Mesothelial cell of epicardium (in vitro differentiated cells): Measurements from ENCODE around the gene NOTCH2. TPM values are rescaled to one million over a fixed set of nuclear protein-coding genes. Genes with fewer than 3 reads are reported as not detected.

Experiments used
- DNase-seq, 2 experiments: peaks; one replicate each; pipeline ENCODE4 v3.0.0; 2021; ENCODE audit warnings: low spot score in 2 of 2; ENCODE audit not compliant: unreplicated experiment in 2 of 2
- H3K27ac Mint-ChIP-seq: 2 replicates; pipeline ENCODE4 v1.8.0; 2021; ENCODE audit warnings: mixed read lengths
- H3K27me3 Mint-ChIP-seq: 2 replicates; pipeline ENCODE4 v1.8.0; 2021; ENCODE audit warnings: low read depth, mixed read lengths
- H3K36me3 Mint-ChIP-seq: 2 replicates; pipeline ENCODE4 v1.8.0; 2021; ENCODE audit warnings: mixed read lengths
- H3K4me1 Mint-ChIP-seq: 2 replicates; pipeline ENCODE4 v1.8.0; 2021; ENCODE audit warnings: mixed read lengths
- H3K4me3 Mint-ChIP-seq: 2 replicates; pipeline ENCODE4 v1.8.0; 2021; ENCODE audit warnings: mild to moderate bottlenecking, moderate library complexity, mixed read lengths
- H3K9me3 Mint-ChIP-seq: 2 replicates; pipeline ENCODE4 v1.8.0; 2021; ENCODE audit warnings: mixed read lengths
- total RNA-seq: library from RNA; stranded (reverse); gene quantifications from 3 replicates; pipeline ENCODE4 v1.2.1, GENCODE V29; 2021
- TF ChIP-seq, protein P1 (sequence below): fragments of 200-600 bp; sonication (generic); IDR thresholded peaks from one replicate; pipeline ENCODE4 v1.5.0; 2021; ENCODE audit warnings: antibody characterized with exemption; ENCODE audit not compliant: unreplicated experiment

The NOTCH2 gene
- total RNA-seq, 1 donor from 2014 or later = 292 TPM

DNA sequence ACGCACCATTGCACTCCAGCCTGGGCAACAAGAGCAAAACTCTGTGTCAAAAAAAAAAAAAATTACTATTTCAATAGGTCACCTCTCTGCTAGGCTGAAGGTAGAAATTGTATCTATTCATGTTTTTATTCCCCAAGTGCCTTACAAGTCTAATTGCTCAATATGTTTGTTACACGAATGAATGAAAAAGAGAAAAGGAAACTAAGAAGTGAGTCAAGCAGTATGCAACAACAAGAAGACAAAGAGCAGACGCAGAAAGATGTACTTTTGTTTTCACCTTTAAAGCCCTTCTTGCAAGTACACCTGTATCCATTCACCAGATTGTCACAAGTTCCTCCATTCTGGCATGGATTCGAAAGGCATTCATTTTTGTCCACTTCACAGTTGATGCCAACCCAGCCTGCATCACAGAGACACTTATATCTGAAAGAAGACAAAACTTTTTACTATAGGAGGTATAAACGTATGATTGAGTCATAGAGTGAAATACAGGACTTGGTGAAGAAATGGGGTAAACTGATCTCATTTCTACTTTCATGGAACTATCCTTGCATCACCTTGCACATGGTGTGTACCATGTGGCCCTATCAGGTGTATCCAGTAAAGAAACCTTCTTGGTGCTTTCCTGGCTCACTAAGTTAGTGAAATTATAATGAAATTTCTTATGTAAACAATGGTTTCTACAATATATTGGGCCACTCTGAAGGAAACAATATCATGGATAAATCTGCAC, 116.0 kb downstream of the NOTCH2 start:
- no peaks in the 10 kb centered on the region for H3K27me3 Mint-ChIP-seq
- DNase-seq = no peak
- TF ChIP-seq, protein P1, sequence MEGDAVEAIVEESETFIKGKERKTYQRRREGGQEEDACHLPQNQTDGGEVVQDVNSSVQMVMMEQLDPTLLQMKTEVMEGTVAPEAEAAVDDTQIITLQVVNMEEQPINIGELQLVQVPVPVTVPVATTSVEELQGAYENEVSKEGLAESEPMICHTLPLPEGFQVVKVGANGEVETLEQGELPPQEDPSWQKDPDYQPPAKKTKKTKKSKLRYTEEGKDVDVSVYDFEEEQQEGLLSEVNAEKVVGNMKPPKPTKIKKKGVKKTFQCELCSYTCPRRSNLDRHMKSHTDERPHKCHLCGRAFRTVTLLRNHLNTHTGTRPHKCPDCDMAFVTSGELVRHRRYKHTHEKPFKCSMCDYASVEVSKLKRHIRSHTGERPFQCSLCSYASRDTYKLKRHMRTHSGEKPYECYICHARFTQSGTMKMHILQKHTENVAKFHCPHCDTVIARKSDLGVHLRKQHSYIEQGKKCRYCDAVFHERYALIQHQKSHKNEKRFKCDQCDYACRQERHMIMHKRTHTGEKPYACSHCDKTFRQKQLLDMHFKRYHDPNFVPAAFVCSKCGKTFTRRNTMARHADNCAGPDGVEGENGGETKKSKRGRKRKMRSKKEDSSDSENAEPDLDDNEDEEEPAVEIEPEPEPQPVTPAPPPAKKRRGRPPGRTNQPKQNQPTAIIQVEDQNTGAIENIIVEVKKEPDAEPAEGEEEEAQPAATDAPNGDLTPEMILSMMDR = no peak
- H3K27ac Mint-ChIP-seq = no peak overlapping the region
- H3K4me1 Mint-ChIP-seq = no peaks in the 10 kb centered on the region
- H3K9me3 Mint-ChIP-seq = no peaks in the 10 kb centered on the region
- H3K36me3 Mint-ChIP-seq = peaks cover 27% of the 10 kb centered on the region
- no peak overlapping the region for H3K4me3 Mint-ChIP-seq

DNA sequence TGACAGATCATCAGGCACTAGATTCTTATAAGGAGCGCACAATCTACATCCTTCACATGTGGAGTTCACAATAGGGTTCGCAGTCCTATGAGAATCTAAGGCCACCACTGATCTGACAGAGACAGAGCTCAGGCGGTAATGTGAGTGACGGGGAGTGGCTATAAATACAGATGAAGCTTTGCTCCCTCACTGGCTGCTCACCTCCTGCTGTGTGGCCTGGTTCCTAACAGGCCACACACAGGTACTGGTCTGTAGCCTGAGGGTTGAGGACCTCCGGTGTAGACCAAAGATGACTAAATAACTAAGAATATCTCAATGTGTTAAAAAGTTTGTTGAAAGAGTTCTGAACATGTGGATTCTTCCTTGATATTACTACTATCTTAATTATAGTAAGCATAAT, 117.0 kb downstream of the NOTCH2 start:
- H3K4me1 Mint-ChIP-seq = peaks cover 1% of the 10 kb centered on the region
- H3K36me3 Mint-ChIP-seq = peaks cover 29% of the 10 kb centered on the region
- no peak overlapping the region for H3K27ac Mint-ChIP-seq
- H3K9me3 Mint-ChIP-seq = no peaks in the 10 kb centered on the region
- H3K27me3 Mint-ChIP-seq = no peaks in the 10 kb centered on the region
- DNase-seq = no peak
- H3K4me3 Mint-ChIP-seq = no peak overlapping the region
- TF ChIP-seq, protein P1 = no peak

DNA sequence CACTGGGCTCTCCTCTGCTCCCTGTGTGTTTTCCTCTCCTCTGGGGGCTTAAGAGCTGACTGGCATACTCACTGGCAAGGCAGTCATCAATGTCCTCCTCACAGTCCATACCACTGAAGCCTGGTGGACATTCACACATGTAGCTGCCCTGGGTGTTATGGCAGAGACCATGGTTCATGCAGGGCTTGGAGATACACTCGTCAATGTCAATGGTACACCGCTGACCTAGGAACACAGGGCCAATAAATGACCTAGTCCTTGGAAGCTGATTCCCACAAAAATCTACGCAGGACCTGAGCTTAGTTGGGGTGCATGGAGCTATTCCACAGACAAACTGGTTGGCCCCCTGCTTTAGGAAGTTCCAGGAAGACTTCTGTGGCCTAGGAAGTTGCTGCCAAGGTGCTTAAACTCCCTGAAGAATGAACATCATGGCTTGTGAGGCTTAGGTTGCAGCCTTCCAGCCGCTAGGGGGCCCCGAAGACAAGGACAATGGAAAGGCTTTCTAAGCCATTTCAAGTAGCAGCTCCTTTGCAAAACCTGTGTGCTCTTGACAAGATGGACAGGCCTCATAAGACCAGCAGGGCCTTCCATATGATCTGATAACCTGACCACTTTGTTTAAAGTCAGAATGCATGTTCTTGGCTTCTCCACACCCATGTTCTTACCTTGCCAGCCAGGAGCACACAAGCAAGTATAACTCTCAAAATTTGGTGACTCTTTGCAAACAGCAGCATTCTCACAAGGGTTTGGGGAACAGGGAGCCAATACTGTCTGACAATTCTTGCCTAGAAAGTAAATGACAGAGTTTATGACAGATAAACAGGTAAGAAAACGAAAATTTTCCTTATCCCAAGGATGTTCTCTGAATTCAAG, 120.9 kb downstream of the NOTCH2 start:
- H3K4me3 Mint-ChIP-seq = no peak overlapping the region
- TF ChIP-seq, protein P1 = peak; percentile 73
- peaks cover 9% of the 10 kb centered on the region for H3K9me3 Mint-ChIP-seq
- H3K36me3 Mint-ChIP-seq = peaks cover 45% of the 10 kb centered on the region
- no peak overlapping the region for H3K27ac Mint-ChIP-seq
- H3K27me3 Mint-ChIP-seq = no peaks in the 10 kb centered on the region
- peak; percentile 59 to 82 for DNase-seq
- H3K4me1 Mint-ChIP-seq = peaks cover 16% of the 10 kb centered on the region

DNA sequence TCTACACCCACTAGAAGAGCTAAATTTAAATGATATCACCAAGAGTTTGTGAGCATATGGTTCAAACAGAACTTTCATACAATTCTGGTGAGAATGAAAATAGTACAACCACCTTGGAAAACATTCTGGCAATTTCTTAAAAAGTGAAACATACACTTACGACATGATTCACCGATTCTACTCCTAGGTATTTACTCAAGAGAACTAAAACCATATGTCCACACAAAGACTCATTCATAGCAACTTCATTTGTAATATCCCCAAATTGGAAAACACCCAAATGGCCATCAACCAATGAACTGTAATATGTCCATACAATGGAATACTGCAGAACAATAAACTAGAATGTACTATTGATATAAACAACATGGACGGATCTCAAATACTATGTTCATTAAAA, 122.0 kb downstream of the NOTCH2 start:
- peak overlapping the region; percentile 89 for H3K27ac Mint-ChIP-seq
- no peak for DNase-seq
- H3K27me3 Mint-ChIP-seq = no peaks in the 10 kb centered on the region
- H3K4me3 Mint-ChIP-seq = no peak overlapping the region
- H3K9me3 Mint-ChIP-seq = peaks cover 11% of the 10 kb centered on the region
- peaks cover 16% of the 10 kb centered on the region for H3K4me1 Mint-ChIP-seq
- H3K36me3 Mint-ChIP-seq = peaks cover 46% of the 10 kb centered on the region
- TF ChIP-seq, protein P1 = no peak

DNA sequence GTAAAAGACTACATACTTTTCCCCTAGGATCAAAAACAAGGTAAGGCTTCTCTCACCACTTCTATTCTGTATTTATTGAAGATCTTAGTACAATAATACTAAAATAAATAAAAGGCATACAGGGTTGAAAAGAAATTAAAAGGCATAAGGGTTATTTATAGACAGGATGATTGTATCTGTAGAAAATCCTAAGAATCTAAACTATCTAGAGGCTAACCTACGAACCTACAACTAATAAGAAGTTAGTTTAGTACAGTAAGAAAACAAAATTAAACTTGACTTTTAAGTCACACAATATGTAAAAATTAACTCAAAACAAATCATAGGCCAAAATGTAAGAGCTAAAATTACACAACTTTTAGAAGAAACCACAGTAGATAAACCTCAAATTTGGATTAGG, 122.7 kb downstream of the NOTCH2 start:
- H3K27ac Mint-ChIP-seq = peak overlapping the region; percentile 89

More for the DNA sequence above, 122.7 kb downstream of the NOTCH2 start:
- peaks cover 11% of the 10 kb centered on the region for H3K9me3 Mint-ChIP-seq
- peaks cover 16% of the 10 kb centered on the region for H3K4me1 Mint-ChIP-seq
- TF ChIP-seq, protein P1 = no peak
- no peak overlapping the region for H3K4me3 Mint-ChIP-seq
- no peaks in the 10 kb centered on the region for H3K27me3 Mint-ChIP-seq
- DNase-seq = no peak
- peaks cover 48% of the 10 kb centered on the region for H3K36me3 Mint-ChIP-seq
